Measurements from ENCODE around the gene CNTNAP2. TPM values are rescaled to one million over a fixed set of nuclear protein-coding genes. Genes with fewer than 3 reads are reported as not detected.

CNTNAP2 gene
- total RNA-seq, 1 experiment from 2014 or later: 42.5 TPM

DNA sequence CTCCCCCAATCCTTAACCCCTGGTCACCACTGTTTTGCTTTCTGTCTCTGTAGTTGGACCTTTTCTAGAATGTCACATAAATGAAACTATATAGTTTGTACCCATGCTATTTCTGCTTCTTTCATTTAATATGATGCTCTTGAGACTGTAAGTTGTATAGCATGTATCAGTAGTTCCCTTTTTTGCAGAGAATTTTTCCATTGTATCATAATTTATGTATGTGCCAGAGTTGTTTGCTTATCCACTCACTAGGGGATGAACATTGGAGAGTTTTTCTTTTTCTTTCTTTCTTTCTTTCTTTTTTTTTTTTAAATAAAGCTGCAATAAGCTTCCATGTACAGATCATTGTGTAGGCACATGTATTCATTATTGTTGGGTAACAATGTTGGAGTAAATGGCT is 544.8 kb downstream of the CNTNAP2 start:
- H3K4me3 Mint-ChIP-seq (ENCODE audit: unreplicated experiment): no peak overlapping the region
- no TSS peak for BruUV-seq (replicated peaks)

DNA sequence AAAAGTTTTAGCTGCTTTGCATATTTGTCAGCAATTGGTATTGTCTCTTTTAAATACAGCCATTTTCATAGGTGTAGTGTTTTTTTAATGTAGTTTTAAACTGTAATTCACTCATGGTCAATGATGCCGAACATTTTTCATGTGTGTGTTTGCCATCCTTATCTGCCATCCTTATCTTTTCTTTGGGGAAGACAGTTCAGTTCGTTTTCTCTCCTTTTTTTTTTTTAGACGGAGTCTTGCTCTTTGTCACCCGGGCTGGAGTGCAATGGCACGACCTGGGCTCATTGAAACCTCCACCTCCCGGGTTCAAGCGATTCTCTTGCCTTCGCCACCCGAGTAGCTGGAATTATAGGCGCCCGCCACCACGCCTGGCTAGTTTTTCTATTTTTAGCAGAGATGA is 545.3 kb downstream of the CNTNAP2 start:
- Histone ChIP-seq H3K27me3 (replicated peaks; ENCODE audit: control insufficient read depth, insufficient read depth, low read length) (no peaks in the 10 kb centered on the region), H3K4me1 (no peaks in the 10 kb centered on the region), H3K36me3 (ENCODE audit: control insufficient read depth, insufficient read depth, low read length) (no peaks in the 10 kb centered on the region), H3K4me3 (ENCODE audit: low read depth, low read length) (no peak overlapping the region), H3K9me3 (0 out of 2 replicates have a peak, but pooled peaks cover 5% of the 10 kb centered on the region)
- intact Hi-C loops (cut with micrococcal nuclease; ENCODE audit: unreplicated experiment): no loop called here
- no peak for DNase-seq
- H3K36me3 Mint-ChIP-seq (ENCODE audit: insufficient read depth, unreplicated experiment): no peaks in the 10 kb centered on the region
- no peak overlapping the region for H3K27ac Mint-ChIP-seq (ENCODE audit: unreplicated experiment)
- no peak overlapping the region for H3K4me3 Mint-ChIP-seq (ENCODE audit: unreplicated experiment)
- H3K4me1 Mint-ChIP-seq (ENCODE audit: low read depth, unreplicated experiment): no peaks in the 10 kb centered on the region
- ChIA-PET POLR2A (no interaction called here), CTCF (no interaction called here)
- TF ChIP-seq, protein P1, sequence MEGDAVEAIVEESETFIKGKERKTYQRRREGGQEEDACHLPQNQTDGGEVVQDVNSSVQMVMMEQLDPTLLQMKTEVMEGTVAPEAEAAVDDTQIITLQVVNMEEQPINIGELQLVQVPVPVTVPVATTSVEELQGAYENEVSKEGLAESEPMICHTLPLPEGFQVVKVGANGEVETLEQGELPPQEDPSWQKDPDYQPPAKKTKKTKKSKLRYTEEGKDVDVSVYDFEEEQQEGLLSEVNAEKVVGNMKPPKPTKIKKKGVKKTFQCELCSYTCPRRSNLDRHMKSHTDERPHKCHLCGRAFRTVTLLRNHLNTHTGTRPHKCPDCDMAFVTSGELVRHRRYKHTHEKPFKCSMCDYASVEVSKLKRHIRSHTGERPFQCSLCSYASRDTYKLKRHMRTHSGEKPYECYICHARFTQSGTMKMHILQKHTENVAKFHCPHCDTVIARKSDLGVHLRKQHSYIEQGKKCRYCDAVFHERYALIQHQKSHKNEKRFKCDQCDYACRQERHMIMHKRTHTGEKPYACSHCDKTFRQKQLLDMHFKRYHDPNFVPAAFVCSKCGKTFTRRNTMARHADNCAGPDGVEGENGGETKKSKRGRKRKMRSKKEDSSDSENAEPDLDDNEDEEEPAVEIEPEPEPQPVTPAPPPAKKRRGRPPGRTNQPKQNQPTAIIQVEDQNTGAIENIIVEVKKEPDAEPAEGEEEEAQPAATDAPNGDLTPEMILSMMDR (IDR thresholded peaks at IDR 0.05; ENCODE audit: insufficient read depth in 1 of 2, low read depth in 1 of 2, low read length in 1 of 2, severe bottlenecking in 1 of 2, unreplicated experiment in 1 of 2): no peak
- H3K27me3 Mint-ChIP-seq (ENCODE audit: insufficient read depth, unreplicated experiment): no peaks in the 10 kb centered on the region
- peaks cover 15% of the 10 kb centered on the region for H3K9me3 Mint-ChIP-seq (ENCODE audit: unreplicated experiment)
- BruUV-seq (replicated peaks): no TSS peak

More for the DNA sequence above, 544.8 kb downstream of the CNTNAP2 start:
- Histone ChIP-seq H3K36me3 (ENCODE audit: control insufficient read depth, insufficient read depth, low read length) (no peaks in the 10 kb centered on the region), H3K9me3 (0 out of 2 replicates have a peak, but pooled peaks cover 2% of the 10 kb centered on the region), H3K4me1 (0 out of 2 replicates have a peak, but pooled peaks cover under 1% of the 10 kb centered on the region), H3K27me3 (replicated peaks; ENCODE audit: control insufficient read depth, insufficient read depth, low read length) (no peaks in the 10 kb centered on the region), H3K4me3 (ENCODE audit: low read depth, low read length) (no peak overlapping the region)
- no peaks in the 10 kb centered on the region for H3K4me1 Mint-ChIP-seq (ENCODE audit: low read depth, unreplicated experiment)
- H3K36me3 Mint-ChIP-seq (ENCODE audit: insufficient read depth, unreplicated experiment): no peaks in the 10 kb centered on the region
- TF ChIP-seq, protein P1 (IDR thresholded peaks at IDR 0.05; ENCODE audit: insufficient read depth in 1 of 2, low read depth in 1 of 2, low read length in 1 of 2, severe bottlenecking in 1 of 2, unreplicated experiment in 1 of 2): no peak
- H3K27ac Mint-ChIP-seq (ENCODE audit: unreplicated experiment): no peak overlapping the region
- intact Hi-C loops (cut with micrococcal nuclease; ENCODE audit: unreplicated experiment): no loop called here
- ChIA-PET POLR2A (no interaction called here), CTCF (no interaction called here)
- H3K9me3 Mint-ChIP-seq (ENCODE audit: unreplicated experiment): peaks cover 10% of the 10 kb centered on the region
- no peak for DNase-seq
- H3K27me3 Mint-ChIP-seq (ENCODE audit: insufficient read depth, unreplicated experiment): no peaks in the 10 kb centered on the region

DNA sequence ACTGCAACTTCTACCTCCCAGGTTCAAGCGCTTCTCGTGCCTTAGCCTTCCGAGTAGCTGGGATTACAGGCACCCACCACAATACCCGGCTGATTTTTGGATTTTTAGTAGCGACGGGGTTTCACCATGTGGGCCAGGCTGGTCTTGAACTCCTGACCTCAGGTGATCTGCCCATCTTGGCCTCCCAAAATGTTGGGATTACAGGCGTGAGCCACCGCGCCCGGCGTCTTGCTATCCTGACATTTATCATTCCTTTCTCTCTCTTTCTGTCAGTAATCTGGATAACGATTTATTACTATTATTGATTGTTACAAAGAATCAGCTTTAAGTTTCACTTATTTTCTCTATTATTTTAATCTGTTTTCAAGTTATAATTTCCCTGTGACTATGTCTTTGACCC is 548.4 kb downstream of the CNTNAP2 start:
- DNase-seq: no peak
- Mint-ChIP-seq H3K9me3 (ENCODE audit: unreplicated experiment) (peaks cover 32% of the 10 kb centered on the region), H3K4me3 (ENCODE audit: unreplicated experiment) (no peak overlapping the region), H3K27me3 (ENCODE audit: insufficient read depth, unreplicated experiment) (no peaks in the 10 kb centered on the region), H3K27ac (ENCODE audit: unreplicated experiment) (no peak overlapping the region), H3K36me3 (ENCODE audit: insufficient read depth, unreplicated experiment) (no peaks in the 10 kb centered on the region), H3K4me1 (ENCODE audit: low read depth, unreplicated experiment) (no peaks in the 10 kb centered on the region)
- H3K4me3 ChIP-seq (ENCODE audit: low read depth, low read length): no peak overlapping the region
- TF ChIP-seq, protein P1 (IDR thresholded peaks at IDR 0.05; ENCODE audit: insufficient read depth in 1 of 2, low read depth in 1 of 2, low read length in 1 of 2, severe bottlenecking in 1 of 2, unreplicated experiment in 1 of 2): no peak
- H3K36me3 ChIP-seq (ENCODE audit: control insufficient read depth, insufficient read depth, low read length): no peaks in the 10 kb centered on the region
- H3K9me3 ChIP-seq: 0 out of 2 replicates have a peak, but pooled peaks cover 5% of the 10 kb centered on the region
- BruUV-seq (replicated peaks): no TSS peak
- POLR2A ChIA-PET: no interaction called here
- no peaks in the 10 kb centered on the region for H3K27me3 ChIP-seq (replicated peaks; ENCODE audit: control insufficient read depth, insufficient read depth, low read length)
- H3K4me1 ChIP-seq: no peaks in the 10 kb centered on the region
- intact Hi-C loops (cut with micrococcal nuclease; ENCODE audit: unreplicated experiment): no loop called here
- CTCF ChIA-PET: no interaction called here

All from Caco-2 (cell line).